Pons (tissue), 1 donor: ENCODE measurements around the gene CGREF1.
"Not testable (repeated sequence)": the region's sequence is repeated elsewhere in the genome, so short reads cannot be mapped to it uniquely, and the experiment has no call there.

Source experiments
- DNase-seq: peaks from one replicate; pipeline ENCODE4 v3.0.0-alpha.2; 2016; ENCODE audit warnings: low spot score

The CGREF1 gene

GRCh38 chr2:27137322-27137935 lies 18.5 kb upstream of the CGREF1 start:
- no peak for DNase-seq

GRCh38 chr2:27136751-27137150 lies 17.8 kb upstream of the CGREF1 start:
- no peak for DNase-seq

- no peak for DNase-seq
Observed at GRCh38 chr2:27135478-27135955, 16.6 kb upstream of the CGREF1 start.

- DNase-seq = peak; percentile 26
Observed at GRCh38 chr2:27134781-27135477, 16.0 kb upstream of the CGREF1 start.

GRCh38 chr2:27133905-27134780 lies 15.2 kb upstream of the CGREF1 start, which contains the start of gene PREB:
TSS of gene PREB (minus strand) at chr2:27134636. CDS start at chr2:27134421, 215 bp downstream.
- peak; percentile 94 for DNase-seq

DNA sequence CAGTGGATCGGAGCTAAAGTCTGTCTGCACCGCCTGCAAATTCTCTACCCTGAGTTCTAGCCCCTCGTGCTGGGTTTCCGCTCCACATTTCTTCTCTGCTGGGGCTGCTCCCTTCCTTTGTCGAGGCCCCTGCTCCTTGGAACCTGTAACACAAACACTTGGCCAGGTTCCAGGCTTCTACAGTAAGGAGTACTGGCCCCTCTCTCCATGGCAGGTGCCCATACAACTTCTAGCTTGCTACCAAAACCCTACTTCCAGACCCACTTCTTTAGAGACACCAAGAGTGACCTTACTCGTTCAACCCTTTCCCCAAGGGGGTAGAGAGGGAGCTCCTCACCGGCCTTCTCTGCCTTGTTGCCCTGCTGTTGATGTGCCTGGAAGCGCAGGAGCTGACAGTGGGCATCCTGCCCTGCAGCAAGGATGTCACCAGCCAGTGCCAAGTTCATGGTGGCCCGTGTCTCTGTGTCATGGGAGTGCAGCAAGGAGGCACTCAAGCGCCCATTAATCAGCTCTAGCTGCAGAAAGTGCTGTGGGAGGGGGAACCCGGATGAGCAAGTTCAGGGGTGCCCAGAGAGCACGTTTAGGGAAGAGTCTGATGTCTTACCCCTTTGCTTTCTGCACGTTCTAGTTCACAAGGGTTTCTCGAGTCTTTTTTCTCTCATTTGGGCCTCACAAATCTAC lies 14.4 kb upstream of the CGREF1 start:
- no peak for DNase-seq

GRCh38 chr2:27131429-27131828 lies 12.5 kb upstream of the CGREF1 start:
- no peak for DNase-seq

- no peak for DNase-seq
Observed at GRCh38 chr2:27130396-27130795, 11.5 kb upstream of the CGREF1 start.

DNA sequence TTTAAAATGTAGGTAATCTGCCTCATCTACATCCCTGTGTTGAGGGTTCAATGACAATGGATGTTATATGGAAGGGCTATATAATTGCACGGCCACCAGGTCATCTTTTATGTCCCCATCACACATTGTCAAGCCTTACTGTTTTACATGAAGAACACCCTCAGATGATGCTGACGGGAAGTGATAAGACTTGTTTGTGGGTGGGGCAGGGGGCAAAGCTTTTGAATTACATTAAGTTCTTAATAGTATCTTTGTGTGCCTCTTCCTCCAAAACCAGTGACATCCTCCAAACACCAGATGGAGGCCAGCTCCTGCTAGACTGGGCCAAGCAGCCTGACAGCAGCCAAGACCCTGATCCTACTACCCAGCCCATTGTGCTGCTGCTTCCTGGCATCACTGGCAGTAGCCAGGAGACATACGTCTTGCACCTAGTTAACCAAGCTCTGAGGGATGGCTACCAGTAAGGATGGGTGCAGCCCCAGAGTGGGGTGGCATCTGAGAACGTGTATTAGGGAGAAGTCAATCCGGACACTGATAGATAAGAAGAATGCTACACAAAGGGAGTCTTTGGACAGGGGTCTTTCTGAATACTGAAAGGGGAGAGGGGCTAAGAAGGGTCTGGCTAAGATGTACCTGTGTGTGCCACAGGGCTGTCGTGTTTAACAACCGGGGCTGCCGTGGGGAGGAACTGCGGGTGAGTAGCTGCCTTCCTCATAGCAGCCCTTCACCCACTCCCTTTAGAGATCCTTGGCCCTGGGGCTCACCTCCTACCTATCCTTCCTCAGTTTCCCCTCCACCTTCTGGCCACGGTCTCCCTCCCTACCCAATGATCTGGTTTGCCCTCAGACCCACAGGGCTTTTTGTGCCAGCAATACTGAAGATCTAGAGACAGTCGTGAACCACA lies 10.0 kb upstream of the CGREF1 start:
- no peak for DNase-seq

DNA sequence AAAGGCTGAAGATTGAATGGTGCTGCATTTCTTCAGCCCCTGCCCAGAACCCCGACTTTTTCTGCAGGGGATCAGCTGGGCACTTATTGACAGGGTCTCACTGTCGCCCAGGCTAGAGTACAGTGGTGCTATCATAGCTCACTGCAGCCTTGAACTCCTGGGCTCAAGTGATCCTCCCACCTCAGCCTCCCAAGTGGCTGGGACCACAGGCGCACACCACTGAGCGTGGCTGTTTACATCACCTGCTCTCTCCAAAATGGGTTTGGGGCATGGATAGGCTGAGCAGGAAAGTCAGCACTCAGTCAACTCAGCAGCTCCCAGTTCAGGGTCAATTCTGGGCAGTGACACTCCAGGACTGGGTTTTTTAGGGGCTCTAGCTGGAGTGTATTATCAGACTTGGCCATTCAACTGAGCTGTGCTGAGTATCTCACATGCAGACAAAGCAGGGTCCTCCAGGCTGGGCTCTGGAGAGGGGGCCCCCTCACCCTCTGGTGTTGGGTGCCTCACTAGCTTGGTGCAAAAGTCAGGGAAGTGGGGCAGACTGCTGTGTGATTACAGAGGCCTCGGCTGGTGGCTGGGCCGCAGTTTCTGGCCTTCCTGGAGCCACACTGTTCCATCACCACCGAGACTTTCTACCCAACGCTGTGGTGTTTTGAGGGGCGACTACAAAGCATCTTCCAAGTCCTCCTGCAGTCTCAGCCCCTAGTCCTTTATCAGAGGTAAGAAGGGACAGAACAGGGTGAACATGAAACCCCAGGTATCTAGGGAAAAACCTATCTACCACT lies 9.1 kb upstream of the CGREF1 start:
- no peak for DNase-seq

DNA sequence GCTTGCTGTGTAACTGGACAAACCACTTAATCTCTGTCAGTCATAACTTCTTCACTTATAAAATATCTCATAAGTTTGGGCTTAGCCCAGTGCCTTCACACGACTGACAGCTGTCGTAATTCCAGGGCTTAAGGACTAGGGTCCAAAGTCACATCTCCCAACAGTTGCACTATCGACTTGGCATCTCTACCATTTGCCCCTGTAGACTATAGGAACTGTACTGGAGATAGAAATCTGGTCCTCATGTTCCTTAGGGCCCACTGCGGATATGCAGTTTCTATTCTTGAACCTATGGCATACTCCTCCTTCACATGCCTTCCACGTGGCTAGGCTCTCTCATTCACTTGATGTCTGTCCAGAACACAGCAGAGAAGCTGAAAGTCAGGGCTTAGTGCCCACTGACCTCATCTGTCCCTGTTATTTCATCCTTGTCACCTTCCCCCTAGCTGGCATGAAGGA lies 7.4 kb upstream of the CGREF1 start:
- DNase-seq = no peak

DNA sequence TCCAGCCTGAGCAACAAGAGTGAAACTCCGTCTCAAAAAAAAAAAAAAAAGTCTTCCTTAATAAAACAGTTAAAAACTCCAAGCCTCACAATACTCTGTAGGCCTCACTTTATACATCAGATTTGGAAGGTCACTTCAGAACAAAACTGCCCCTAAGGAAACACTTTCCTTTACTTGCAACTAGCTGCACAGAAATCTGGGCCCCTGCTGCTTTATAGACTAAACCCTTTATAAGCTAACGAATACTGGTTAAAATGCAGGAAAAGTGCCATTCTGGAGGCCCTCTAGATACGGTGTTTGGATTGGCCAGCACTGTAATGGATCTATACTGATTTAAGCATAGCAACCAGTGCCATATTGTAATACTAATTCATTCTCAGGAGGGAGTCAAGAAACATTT lies 6.2 kb upstream of the CGREF1 start:
- no peak for DNase-seq

- peak; percentile 60 for DNase-seq
Observed at GRCh38 chr2:27123302-27124150, 4.6 kb upstream of the CGREF1 start, which contains the start of gene ABHD1. TSS of gene ABHD1 (plus strand) at chr2:27123815. CDS start at chr2:27123949, 134 bp downstream.

DNA sequence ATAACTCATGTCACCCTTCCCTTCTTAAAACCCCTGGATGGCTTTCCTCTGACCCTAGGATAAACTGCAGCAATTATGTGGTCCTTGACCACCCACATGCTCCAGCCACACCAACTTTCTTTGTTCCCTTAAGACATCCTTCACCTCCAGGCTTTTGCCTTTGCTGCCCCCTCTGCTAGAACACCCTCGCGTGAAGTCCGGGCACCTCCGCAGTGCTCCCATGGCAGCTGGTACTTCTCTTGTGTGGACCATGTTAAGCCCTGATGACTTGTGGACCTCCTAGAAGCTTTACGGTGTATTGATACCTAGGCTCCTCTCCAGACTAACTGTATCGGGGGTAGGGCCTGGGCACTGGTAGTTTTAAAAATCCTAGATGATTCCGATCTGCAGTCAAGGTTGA lies 3.9 kb upstream of the CGREF1 start:
- no peak for DNase-seq

DNA sequence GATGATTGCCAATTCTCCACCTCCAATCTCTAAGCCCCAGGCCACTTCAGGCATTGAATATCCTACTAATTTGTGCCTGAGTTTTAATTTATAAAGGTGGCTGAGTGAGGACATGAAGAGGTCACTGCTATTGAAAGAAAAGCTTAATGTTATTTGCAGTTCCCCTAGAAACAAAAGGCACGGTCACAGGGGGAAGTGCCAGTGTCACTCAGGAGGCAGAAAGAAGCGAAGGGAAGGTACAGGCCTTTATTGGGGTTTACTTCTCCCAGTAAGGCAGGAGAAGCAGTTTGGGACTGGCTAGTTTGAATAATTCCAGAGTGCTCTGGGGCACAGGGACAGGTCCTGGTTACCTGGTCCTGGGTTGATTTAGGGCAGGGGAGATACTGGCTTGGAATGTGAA lies 3.0 kb upstream of the CGREF1 start:
- no peak for DNase-seq

DNA sequence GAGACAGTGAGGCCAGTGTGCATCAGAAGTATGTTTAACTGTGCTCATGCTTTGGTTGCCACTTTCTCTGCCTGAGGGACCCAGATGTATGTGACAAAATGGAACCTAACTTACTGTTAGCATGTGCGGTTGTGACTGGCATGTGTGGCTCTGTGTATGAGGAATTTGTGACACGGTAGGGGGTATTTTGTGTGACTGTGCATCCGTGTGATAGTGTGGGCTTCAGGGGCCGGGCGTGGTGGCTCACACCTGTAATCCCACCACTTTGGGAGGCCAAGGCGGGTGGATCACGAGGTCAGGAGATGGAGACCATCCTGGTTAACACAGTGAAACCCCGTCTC lies 372 bp upstream of the CGREF1 start:
- not testable (repeated sequence) for DNase-seq

DNA sequence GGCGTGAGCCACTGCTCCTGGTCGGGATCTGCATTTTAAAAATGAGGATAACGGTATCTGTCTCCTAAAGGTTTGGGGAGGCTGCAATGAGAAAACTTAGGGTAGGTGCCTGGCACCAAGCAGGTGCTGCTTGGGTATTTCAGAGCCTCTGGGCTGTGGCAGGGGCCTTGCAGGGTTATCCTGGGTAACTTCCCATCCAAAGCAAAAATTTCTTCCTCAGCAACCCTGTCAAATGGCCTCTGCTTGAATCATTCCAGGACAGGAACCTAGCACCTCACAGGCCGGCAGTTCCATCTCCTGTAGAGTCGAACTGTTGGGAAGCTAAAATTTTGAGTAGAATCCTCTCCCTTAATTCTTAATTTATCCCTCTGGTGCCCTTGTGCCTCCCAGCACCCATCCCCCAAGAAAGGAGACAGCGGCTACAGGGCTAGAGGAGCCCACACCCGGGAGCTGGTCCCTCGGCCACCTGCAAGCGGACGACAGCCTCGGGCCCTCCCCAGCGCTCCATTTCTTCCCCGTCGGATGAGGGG lies 868 bp downstream of the CGREF1 start:
- no peak for DNase-seq

DNA sequence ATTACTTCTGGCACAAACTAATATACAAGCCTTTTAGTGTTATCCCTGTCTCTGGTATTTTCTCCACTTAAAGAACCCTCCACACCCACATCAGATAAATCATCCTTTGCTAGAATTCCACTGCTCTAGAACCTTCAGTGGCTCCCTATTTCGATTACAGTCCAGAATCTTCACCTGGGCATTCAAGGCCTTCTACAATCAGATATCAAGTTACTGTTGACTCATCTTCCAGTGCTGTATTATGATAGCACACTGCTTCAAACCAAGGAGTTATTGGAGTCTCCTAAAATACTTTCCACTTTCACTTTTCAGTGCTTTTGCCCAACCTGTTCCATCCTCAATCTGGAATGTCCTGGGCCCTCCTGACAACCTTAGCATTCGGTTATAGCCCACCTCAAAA lies 3.4 kb downstream of the CGREF1 start:
- DNase-seq = no peak
